HG03342 (cell line): ENCODE results near the gene DCAF5.
"Not testable (repeated sequence)": the region's sequence is repeated elsewhere in the genome, so short reads cannot be mapped to it uniquely, and the experiment has no call there.

Experiments
- ATAC-seq: cut with Tn5 transposase; IDR thresholded peaks from one replicate; pipeline ENCODE4 v1.9.1; 2021; ENCODE audit warnings: mild to moderate bottlenecking, moderate library complexity; ENCODE audit not compliant: unreplicated experiment

The DCAF5 gene

GRCh38 chr14:69101331-69101826, 51.5 kb downstream of the DCAF5 start:
- no peak for ATAC-seq

DNA sequence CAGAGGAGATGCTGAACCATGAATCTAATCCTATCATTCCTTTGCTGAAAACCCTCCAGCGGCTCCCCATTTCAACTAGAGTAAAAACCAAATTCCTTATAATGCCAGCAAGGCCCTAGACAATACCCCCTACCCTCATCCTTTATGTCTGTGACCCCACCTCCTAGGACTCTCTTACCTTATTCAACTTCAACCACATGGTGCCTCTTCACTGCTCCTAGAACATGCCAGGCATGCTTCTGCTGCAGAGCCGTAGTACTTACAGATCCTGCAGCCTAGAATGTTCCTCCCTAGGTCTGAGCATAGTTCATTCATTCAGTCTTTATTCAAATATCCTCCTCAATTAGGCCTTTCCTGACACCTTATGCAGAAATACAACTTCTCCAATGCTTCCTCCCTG, 54.9 kb downstream of the DCAF5 start:
- no peak for ATAC-seq

GRCh38 chr14:69096781-69097475, 56.0 kb downstream of the DCAF5 start:
- no peak for ATAC-seq

DNA sequence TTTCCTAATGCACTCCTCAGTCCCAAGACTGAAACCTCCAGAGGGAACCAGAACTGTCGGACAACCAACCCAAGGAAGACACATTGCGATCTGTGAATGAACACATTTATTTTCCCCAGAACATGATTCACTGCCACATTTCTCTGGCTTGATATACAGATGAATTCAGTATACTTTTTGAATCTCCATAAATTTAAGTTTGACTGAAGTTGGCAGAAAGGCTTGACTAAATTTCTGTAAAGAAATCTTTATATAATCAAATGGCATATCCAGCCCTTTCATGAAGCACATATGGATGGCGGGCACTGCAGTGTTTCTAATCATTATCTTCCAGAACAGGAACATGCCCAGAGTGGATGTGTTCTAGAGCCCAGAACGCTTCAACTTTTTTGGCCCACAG, 56.7 kb downstream of the DCAF5 start:
- no peak for ATAC-seq

DNA sequence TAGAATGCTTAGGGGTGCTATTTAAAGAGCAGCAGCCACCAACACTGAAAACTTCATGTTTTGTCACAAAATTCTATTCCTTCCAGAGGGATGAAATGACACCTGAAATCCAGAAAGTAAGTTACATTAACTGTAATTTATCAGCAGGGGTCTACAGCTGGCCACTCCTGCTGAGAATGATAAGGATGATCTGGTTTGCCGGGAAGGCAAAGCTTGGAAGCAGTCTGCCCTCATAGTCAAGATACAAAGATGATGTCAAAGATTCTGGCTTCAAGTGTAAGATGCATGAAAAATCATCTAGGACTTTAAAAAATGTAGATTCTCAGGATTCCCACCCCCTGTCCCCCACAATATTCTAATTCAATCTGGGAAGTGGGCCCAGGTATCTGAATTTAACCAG, 58.4 kb downstream of the DCAF5 start:
- ATAC-seq, result no peak

- no peak for ATAC-seq
Observed at GRCh38 chr14:69093631-69094421, 59.1 kb downstream of the DCAF5 start.

DNA sequence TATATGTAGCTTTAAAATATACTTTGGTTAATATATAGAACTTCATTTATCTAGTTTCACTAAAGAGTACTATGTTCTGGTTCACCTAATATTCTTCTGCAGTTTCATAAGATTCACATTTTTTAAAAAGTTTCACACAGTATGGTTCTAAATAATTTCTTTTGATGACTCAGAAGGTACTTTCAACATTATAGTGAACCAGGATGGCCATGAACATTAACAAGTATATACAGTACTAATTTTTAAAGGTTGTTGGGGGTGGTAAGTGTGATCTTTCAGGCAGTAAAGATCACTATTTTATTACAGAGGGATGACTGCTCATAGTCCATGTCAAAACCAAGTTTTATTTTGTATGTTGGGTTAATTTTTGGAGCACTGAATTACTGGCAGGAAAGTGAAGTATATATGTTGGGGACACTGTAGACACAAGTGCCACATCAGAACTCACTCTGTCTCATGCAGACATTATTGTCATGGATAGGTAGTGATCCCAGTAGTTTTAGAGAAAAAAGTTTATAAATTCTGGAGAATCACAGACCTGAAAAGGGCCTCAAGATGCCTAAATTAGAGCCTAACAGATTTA, 60.0 kb downstream of the DCAF5 start:
- no peak for ATAC-seq

- ATAC-seq, result no peak
Observed at GRCh38 chr14:69091695-69092094, 61.2 kb downstream of the DCAF5 start.

GRCh38 chr14:69091006-69091405, 61.9 kb downstream of the DCAF5 start:
- no peak for ATAC-seq

DNA sequence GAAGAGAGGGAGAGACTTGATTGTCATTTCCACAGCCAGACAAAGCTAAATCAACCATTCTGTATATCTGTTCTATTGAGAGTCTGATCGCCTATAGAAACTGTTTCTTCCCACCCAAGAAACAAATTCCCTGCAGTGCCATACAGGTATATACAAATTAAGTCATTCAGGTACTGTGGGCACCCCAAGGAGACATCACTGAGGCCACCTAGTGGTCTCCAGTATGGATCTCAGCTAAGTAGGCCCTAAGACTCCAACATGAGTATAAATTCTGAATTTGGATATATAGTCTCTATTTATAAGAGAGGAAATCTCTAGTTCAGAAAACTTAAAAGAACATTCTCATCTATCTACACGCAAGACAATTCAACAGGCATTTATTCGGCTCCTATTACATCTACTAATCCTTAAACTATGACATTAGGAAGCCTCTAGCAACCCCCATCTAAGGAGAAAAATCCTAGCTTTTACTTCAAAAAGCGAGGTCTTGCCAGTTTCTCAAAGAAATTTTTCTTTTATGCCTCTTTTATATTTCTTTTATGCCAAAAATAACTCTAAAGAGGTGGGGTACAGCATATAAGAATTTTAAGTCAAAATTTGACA, 62.6 kb downstream of the DCAF5 start:
- ATAC-seq, result no peak

DNA sequence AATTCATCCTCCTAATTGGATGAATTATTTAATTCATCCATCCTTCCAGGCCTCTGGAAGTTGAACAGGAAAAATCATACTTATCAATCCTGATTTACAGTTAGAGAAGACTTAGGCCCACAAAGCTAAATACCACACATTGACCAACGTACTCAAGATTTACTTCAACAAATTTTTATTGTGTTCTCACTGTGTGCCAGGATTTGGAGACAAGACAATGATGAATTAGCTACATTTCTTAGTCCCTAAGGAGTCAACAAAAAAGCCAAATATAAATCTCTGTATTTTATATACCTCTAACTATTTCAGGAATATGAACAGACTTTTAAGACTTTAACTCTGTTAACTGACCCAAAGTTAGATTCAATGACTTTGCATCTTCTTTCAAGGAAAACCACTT, 63.9 kb downstream of the DCAF5 start:
- ATAC-seq, result no peak

- no peak for ATAC-seq
Observed at GRCh38 chr14:69088586-69088985, 64.3 kb downstream of the DCAF5 start.

DNA sequence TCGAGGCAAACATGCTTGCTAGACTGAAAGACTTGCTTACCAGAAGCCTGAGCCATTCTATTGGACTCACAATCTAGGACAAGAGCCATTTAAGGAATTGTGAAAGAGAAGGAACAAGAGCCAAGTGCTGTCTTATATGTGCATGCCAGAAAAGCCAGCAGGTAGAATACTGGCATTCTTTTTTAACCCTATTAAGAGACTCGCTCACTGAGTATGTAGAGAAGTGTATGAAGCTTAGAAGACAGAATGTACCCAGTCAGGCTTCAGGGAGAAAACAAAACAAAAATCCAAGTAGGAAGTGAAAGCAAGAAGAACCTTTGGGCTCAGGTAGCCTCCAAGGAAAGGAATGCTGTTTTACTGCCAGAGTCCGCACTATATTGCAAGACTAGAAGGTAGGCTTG, 65.9 kb downstream of the DCAF5 start:
- ATAC-seq, result no peak

DNA sequence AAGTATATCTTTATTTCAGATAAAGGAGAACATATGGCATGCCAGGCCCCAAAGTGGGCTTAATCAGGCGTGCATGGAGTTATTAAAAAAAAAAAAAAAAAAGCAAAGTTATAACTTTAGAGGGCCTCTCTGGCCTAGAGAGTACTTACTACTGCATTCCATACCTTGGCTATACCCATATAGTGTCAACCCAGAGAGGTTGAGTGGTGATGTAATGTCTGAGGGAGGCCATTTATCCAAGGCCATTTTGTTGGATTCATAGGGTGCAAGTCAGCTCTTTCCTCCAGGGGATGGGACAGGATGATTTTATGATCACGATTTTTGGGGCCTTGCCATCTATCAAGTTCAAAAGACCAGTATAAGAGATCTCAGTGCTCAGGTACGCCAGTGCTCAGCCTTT, 66.4 kb downstream of the DCAF5 start:
- no peak for ATAC-seq

GRCh38 chr14:69084023-69084422, 68.9 kb downstream of the DCAF5 start:
- no peak for ATAC-seq

DNA sequence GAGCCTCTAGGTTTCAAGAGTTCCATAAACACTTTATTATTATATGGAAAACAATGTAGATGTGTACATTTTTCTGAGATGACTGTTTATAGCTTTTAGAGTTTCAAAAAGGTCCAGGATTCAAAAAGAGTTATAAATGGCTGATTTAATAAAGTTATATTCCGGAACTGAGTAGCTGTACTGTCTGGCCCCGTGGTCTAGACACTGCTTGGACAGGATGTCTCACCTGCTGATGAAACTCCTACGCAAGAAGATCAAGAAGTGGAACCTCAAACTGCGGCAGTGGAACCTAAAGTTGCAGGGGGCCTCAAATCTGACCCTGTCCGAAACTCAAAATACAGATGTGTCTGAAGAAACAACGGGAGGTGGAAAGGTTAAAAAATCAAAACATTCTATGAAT, 69.7 kb downstream of the DCAF5 start:
- no peak for ATAC-seq

DNA sequence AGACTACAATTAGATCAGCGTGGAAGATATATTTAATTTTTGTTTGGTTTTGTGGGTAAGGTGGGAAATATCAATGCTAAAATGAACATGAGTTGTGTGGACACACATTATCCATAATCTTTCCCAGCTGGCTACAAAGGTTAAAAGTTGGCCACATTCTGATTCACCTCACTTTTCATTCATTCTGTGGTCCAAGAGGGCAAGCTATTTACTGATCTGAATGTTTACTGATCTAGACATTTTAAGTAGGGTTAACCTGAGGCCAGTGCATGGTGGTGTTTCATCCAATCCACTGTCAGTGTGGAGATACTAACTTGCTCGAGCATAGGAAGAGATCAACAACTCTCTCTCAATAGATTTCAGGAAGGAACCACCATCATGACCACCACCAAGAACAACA, 71.6 kb downstream of the DCAF5 start:
- no peak for ATAC-seq

DNA sequence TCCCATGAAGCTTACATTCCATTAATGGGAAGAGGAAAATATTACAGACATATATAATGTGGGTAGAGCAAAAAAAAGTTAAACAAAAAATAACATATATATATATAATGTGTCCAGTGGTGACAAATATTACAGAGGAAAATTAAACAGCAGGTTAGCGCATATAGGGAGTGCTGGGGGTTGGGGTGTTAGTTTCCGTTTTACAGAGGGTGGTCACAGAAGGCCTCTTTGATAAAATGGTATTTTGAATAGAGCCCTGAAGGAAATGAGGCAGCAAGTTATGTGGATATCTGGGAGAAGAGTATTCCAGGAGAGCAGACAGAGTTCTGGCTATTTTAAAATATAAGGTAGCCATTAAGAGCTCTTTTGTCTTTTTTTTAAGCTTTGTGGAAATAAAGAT, 73.2 kb downstream of the DCAF5 start:
- ATAC-seq, result no peak

GRCh38 chr14:69079188-69079742, 73.7 kb downstream of the DCAF5 start:
- ATAC-seq, result no peak

- ATAC-seq, result no peak
Observed at GRCh38 chr14:69077841-69078240, 75.1 kb downstream of the DCAF5 start.

- not testable (repeated sequence) for ATAC-seq
Observed at GRCh38 chr14:69077185-69077584, 75.7 kb downstream of the DCAF5 start.
